ENCODE measurements around the gene LRP8.

LRP8 gene

DNA sequence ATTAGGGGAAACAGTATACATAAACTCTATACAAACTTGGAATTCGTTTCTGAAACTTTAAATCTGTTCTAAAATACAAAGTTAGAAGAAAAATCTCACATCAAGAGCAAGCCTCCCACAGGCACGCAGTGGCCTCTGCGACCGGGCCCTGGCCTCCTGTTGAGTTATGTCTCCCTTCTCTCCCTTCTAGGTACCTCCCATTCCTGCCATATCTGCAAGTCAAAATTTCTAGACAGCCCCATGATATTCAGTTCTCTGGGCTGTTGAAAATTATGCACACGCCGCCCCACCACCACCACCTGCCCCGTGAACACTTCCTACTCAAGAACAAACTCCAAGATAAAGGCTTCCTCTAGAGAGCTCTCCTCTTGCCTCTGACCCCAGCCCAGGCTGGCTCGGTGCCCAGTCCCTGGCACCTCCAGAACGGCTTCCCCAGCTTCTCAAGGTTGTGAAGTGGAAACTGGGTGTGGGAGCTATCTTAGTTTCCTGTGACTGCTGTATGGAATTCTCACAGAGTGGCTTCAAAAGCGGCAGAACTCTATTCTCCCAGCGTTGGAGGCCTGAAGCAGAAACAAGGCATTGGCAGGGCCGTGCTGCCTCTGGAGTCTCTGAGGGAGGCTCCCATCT lies 37.7 kb upstream of the LRP8 start:
- Histone ChIP-seq H3K9ac (ENCODE audit: low read length) (no peak overlapping the region), H3K4me3 (ENCODE audit: insufficient read depth, low read length, poor library complexity, severe bottlenecking) (no peak overlapping the region), H3K27me3 (ENCODE audit: low read length) (no peaks in the 10 kb centered on the region), H3K36me3 (ENCODE audit: low read length) (no peaks in the 10 kb centered on the region), H2AFZ (ENCODE audit: low read depth, low read length, severe bottlenecking) (no peak overlapping the region), H3K27ac (ENCODE audit: low read depth, low read length) (no peak overlapping the region), H3F3A (ENCODE audit: insufficient read depth) (no peaks in the 10 kb centered on the region), H3K9me3 (ENCODE audit: insufficient read depth, low read length) (no peaks in the 10 kb centered on the region), H4K20me1 (ENCODE audit: low read depth, low read length) (no peaks in the 10 kb centered on the region), H3K9me2 (replicated peaks; ENCODE audit: insufficient read depth, low read length) (no peaks in the 10 kb centered on the region), H3K79me2 (ENCODE audit: insufficient read depth, low read length) (no peaks in the 10 kb centered on the region), H3K4me2 (ENCODE audit: low read depth, low read length, poor library complexity, severe bottlenecking) (no peak overlapping the region)
- no peak for TF ChIP-seq CTCF (IDR thresholded peaks at IDR 0.05; ENCODE audit: insufficient read depth, low read length, poor library complexity, severe bottlenecking)
- no peak for TF ChIP-seq EZH2phosphoT487 (conservative IDR thresholded peaks at IDR 0.05; ENCODE audit: low read length)

DNA sequence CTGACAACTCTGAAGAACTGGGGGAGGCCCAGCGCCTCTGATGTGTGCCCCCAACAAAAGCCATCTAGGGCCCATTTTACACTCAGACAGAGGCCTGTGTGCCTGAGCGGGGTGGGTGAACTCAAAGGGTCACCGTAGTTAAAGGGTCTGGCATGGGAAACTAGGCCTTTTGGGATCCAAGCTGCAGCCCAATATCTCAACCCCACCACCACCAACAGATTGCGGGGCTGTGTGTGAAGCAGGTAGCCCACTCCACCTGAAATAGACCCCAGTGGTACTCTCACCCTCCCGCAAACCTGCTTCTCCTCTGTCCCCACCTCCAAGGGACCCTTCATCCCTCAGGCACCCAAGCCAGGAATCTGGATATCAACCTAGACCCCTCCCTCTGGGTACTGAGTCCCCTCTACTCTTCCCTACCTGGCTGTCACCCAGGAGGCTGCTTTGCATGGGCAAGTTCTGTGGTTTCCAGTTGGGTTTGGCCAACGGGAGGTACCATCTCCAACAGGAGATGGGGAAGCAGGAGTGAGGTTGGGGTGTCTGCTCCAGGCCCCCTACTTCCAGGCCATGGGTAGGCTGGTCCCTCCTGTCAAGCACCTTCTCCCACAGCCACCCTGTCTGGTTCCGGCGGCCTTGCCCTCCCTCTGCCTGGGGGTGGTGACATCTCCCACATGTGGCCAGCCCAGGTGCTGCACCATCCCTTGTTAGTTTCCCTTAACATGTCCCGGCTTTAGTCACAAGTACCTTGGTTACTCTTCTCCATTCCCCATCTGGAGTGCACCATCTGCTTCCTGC lies 35.2 kb upstream of the LRP8 start:
- no peaks in the 10 kb centered on the region for H3K36me3 ChIP-seq (ENCODE audit: low read length)
- no peak overlapping the region for H3K4me2 ChIP-seq (ENCODE audit: low read depth, low read length, poor library complexity, severe bottlenecking)
- H3K27me3 ChIP-seq (ENCODE audit: low read length) = no peaks in the 10 kb centered on the region
- no peaks in the 10 kb centered on the region for H3F3A ChIP-seq (ENCODE audit: insufficient read depth)
- no peak for TF ChIP-seq EZH2phosphoT487 (conservative IDR thresholded peaks at IDR 0.05; ENCODE audit: low read length)
- no peak for TF ChIP-seq CTCF (IDR thresholded peaks at IDR 0.05; ENCODE audit: insufficient read depth, low read length, poor library complexity, severe bottlenecking)
- H3K4me3 ChIP-seq (ENCODE audit: insufficient read depth, low read length, poor library complexity, severe bottlenecking) = no peak overlapping the region
- H2AFZ ChIP-seq (ENCODE audit: low read depth, low read length, severe bottlenecking) = no peak overlapping the region
- H3K9me2 ChIP-seq (replicated peaks; ENCODE audit: insufficient read depth, low read length) = no peaks in the 10 kb centered on the region
- H3K9me3 ChIP-seq (ENCODE audit: insufficient read depth, low read length) = 0 out of 2 replicates have a peak, but pooled peaks cover 3% of the 10 kb centered on the region
- H3K79me2 ChIP-seq (ENCODE audit: insufficient read depth, low read length) = no peaks in the 10 kb centered on the region
- H3K27ac ChIP-seq (ENCODE audit: low read depth, low read length) = no peak overlapping the region
- H3K9ac ChIP-seq (ENCODE audit: low read length) = no peak overlapping the region
- H4K20me1 ChIP-seq (ENCODE audit: low read depth, low read length) = no peaks in the 10 kb centered on the region

DNA sequence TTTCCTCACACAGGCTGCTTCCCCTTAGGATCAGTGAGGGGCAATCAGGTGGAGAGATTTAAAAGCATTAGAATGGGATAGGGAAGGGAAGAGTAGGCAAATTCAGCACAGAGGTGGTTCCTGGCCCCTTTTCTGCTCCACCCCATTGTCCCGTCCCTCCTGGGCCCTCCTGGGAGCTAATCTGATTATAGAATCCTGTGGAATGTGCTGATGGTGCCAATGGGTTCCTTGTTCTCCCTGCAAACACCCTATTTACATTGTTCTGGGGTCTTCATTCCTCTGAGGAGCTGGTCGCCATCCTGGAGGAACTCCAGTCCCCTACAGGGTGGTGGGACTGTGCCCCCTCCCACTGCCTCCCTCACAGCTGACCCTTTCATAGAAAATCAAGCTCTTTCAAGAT lies 34.4 kb upstream of the LRP8 start:
- no peak for TF ChIP-seq EZH2phosphoT487 (conservative IDR thresholded peaks at IDR 0.05; ENCODE audit: low read length)
- TF ChIP-seq CTCF (IDR thresholded peaks at IDR 0.05; ENCODE audit: insufficient read depth, low read length, poor library complexity, severe bottlenecking) = no peak
- Histone ChIP-seq H3K36me3 (ENCODE audit: low read length) (no peaks in the 10 kb centered on the region), H3K9me3 (ENCODE audit: insufficient read depth, low read length) (0 out of 2 replicates have a peak, but pooled peaks cover 4% of the 10 kb centered on the region), H3K9ac (ENCODE audit: low read length) (no peak overlapping the region), H3K27ac (ENCODE audit: low read depth, low read length) (no peak overlapping the region), H2AFZ (ENCODE audit: low read depth, low read length, severe bottlenecking) (no peak overlapping the region), H3K27me3 (ENCODE audit: low read length) (no peaks in the 10 kb centered on the region), H4K20me1 (ENCODE audit: low read depth, low read length) (no peaks in the 10 kb centered on the region), H3K4me2 (ENCODE audit: low read depth, low read length, poor library complexity, severe bottlenecking) (no peak overlapping the region), H3K9me2 (replicated peaks; ENCODE audit: insufficient read depth, low read length) (no peaks in the 10 kb centered on the region), H3K4me3 (ENCODE audit: insufficient read depth, low read length, poor library complexity, severe bottlenecking) (no peak overlapping the region), H3F3A (ENCODE audit: insufficient read depth) (no peaks in the 10 kb centered on the region), H3K79me2 (ENCODE audit: insufficient read depth, low read length) (no peaks in the 10 kb centered on the region)

Data from SU-DHL-6 (cell line).